Measurements from ENCODE around the gene CDS2.

- TF ChIP-seq, protein P1, sequence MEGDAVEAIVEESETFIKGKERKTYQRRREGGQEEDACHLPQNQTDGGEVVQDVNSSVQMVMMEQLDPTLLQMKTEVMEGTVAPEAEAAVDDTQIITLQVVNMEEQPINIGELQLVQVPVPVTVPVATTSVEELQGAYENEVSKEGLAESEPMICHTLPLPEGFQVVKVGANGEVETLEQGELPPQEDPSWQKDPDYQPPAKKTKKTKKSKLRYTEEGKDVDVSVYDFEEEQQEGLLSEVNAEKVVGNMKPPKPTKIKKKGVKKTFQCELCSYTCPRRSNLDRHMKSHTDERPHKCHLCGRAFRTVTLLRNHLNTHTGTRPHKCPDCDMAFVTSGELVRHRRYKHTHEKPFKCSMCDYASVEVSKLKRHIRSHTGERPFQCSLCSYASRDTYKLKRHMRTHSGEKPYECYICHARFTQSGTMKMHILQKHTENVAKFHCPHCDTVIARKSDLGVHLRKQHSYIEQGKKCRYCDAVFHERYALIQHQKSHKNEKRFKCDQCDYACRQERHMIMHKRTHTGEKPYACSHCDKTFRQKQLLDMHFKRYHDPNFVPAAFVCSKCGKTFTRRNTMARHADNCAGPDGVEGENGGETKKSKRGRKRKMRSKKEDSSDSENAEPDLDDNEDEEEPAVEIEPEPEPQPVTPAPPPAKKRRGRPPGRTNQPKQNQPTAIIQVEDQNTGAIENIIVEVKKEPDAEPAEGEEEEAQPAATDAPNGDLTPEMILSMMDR (IDR thresholded peaks at IDR 0.05), result no peak
- no peak for TF ChIP-seq POLR2A (IDR thresholded peaks at IDR 0.05)
These were observed 9.3 kb downstream of the CDS2 start for GRCh38 chr20:5136096-5136495.
